SK-N-SH (cell line): ENCODE data around the gene DENND2C. TPM values are rescaled to one million over a fixed set of nuclear protein-coding genes. Genes with fewer than 3 reads are reported as not detected.

Experiments
- CTCF ChIA-PET: fragments of 300-600, 350-600 bp; formaldehyde crosslinking; extraction: SDS; loops from one replicate; lab custom pipeline; 2021; lab: Yijun Ruan, JAX
- POLR2A ChIA-PET: fragments of 350-600 bp; sonication (Branson Sonifier 250); formaldehyde crosslinking; extraction: SDS; loops from one replicate; lab custom pipeline; 2020; ENCODE audit warnings: antibody characterized with exemption, inconsistent platforms; lab: Yijun Ruan, JAX
- DNase-seq: peaks from one replicate; pipeline ENCODE4 v3.0.0; 2012
- H2AFZ ChIP-seq: fragments of 200-600 bp; sonication (generic); 2 replicates; pipeline ENCODE4 v1.8.1; 2016; ENCODE audit warnings: antibody characterized with exemption, mild to moderate bottlenecking, low read depth
- H3F3A ChIP-seq: fragments of 200-600 bp; sonication (generic); replicated peaks from 2 replicates; pipeline ENCODE3; 2016; ENCODE audit warnings: antibody characterized with exemption, mild to moderate bottlenecking; ENCODE audit not compliant: insufficient read depth
- H3K27ac ChIP-seq, 2 experiments: fragments of 200-500 bp in 1 of 2; fragments of 200-600 bp in 1 of 2; sonication (Bioruptor generic) in 1 of 2; sonication (generic), shearing (Covaris generic) in 1 of 2; 2 replicates each; pipeline versions ENCODE4 v1.5.1 to v1.6.1; 2014 to 2016; ENCODE audit warnings: low read depth in 2 of 2, inconsistent platforms in 1 of 2, low read length in 1 of 2, mild to moderate bottlenecking in 1 of 2, mixed read lengths in 1 of 2
- H3K27me3 ChIP-seq: fragments of 200-600 bp; sonication (generic), shearing (Covaris generic); 2 replicates; pipeline ENCODE4 v1.6.1; 2016; ENCODE audit warnings: mixed run types; ENCODE audit not compliant: insufficient read depth
- H3K36me3 ChIP-seq, 2 experiments: fragments of 200-500 bp in 1 of 2; fragments of 200-600 bp in 1 of 2; sonication (Bioruptor generic) in 1 of 2; sonication (generic) in 1 of 2; replicated peaks in 1 of 2; 2 replicates each; pipeline versions ENCODE3 to v1.5.1; 2014 to 2016; ENCODE audit warnings: low read length in 1 of 2, mild to moderate bottlenecking in 1 of 2; ENCODE audit not compliant: insufficient read depth in 2 of 2, control insufficient read depth in 1 of 2
- H3K4me1 ChIP-seq, 2 experiments: fragments of 200-500 bp in 1 of 2; fragments of 200-600 bp in 1 of 2; sonication (Bioruptor generic) in 1 of 2; sonication (generic), shearing (Covaris generic) in 1 of 2; 2 replicates each; pipeline versions ENCODE4 v1.5.1 to v1.6.1; 2014 to 2016; ENCODE audit warnings: low read depth in 1 of 2, low read length in 1 of 2, mixed run types in 1 of 2; ENCODE audit not compliant: insufficient read depth in 2 of 2, control insufficient read depth in 1 of 2
- H3K4me2 ChIP-seq: fragments of 200-600 bp; sonication (generic), shearing (Covaris generic); 2 replicates; pipeline ENCODE4 v1.6.1; 2017; ENCODE audit warnings: mixed run types
- H3K4me3 ChIP-seq, 2 experiments: fragments of 200-500 bp in 1 of 2; fragments of 200-600 bp in 1 of 2; sonication (Bioruptor generic) in 1 of 2; sonication (generic), shearing (Covaris generic) in 1 of 2; 2 replicates each; pipeline versions ENCODE4 v1.5.1 to v1.8.1; 2014 to 2016; ENCODE audit warnings: low read depth in 2 of 2, inconsistent platforms in 1 of 2, low read length in 1 of 2, mild to moderate bottlenecking in 1 of 2, mixed read lengths in 1 of 2, moderate library complexity in 1 of 2
- H3K79me2 ChIP-seq: fragments of 200-600 bp; sonication (generic); 2 replicates; pipeline ENCODE4 v1.8.1; 2017; ENCODE audit warnings: mild to moderate bottlenecking; ENCODE audit not compliant: insufficient read depth
- H3K9ac ChIP-seq: fragments of 200-600 bp; sonication (generic); 2 replicates; pipeline ENCODE4 v1.6.1; 2017; ENCODE audit warnings: mixed run types
- H3K9me2 ChIP-seq: fragments of 200-600 bp; sonication (generic); 2 replicates; pipeline ENCODE4 v1.6.1; 2017; ENCODE audit warnings: mixed run types
- H3K9me3 ChIP-seq: fragments of 200-600 bp; sonication (generic); 2 replicates; pipeline ENCODE4 v1.6.1; 2017; ENCODE audit warnings: mixed run types, mild to moderate bottlenecking, moderate library complexity
- H4K20me1 ChIP-seq: fragments of 200-600 bp; sonication (generic); 2 replicates; pipeline ENCODE4 v1.6.1; 2017; ENCODE audit warnings: mild to moderate bottlenecking, mixed run types; ENCODE audit not compliant: insufficient read depth
- CHD2 ChIP-seq: fragments of 150-350 bp; IDR thresholded peaks from 2 replicates; pipeline ENCODE4 v1.6.1; 2018; ENCODE audit warnings: low read length; ENCODE audit not compliant: partially characterized antibody
- CTCF ChIP-seq: fragments of 200-600 bp; sonication (generic); IDR thresholded peaks from 2 replicates; pipeline ENCODE4 v1.6.1; 2017; ENCODE audit warnings: antibody characterized with exemption, mild to moderate bottlenecking, moderate library complexity
- ELF1 ChIP-seq: IDR thresholded peaks from 2 replicates; pipeline ENCODE4 v1.4.0; 2012
- GABPA ChIP-seq: IDR thresholded peaks from 2 replicates; pipeline ENCODE4 v1.4.0; 2012; ENCODE audit warnings: low read depth, mild to moderate bottlenecking
- JUND ChIP-seq: IDR thresholded peaks from 2 replicates; pipeline ENCODE4 v1.4.0; 2012
- PBX3 ChIP-seq: IDR thresholded peaks from 2 replicates; pipeline ENCODE4; 2012
- RAD21 ChIP-seq: IDR thresholded peaks from 2 replicates; pipeline ENCODE4 v1.6.1; 2012; ENCODE audit warnings: mild to moderate bottlenecking, low read length
- RXRA ChIP-seq: IDR thresholded peaks from 2 replicates; pipeline ENCODE4 v1.4.0; 2012; ENCODE audit warnings: low read depth, mild to moderate bottlenecking, borderline replicate concordance
- SMC3 ChIP-seq: IDR thresholded peaks from 2 replicates; pipeline ENCODE4 v1.6.1; 2012; ENCODE audit warnings: low read depth, low read length, improper control_type of control experiment
- YY1 ChIP-seq: IDR thresholded peaks from 2 replicates; pipeline ENCODE4 v1.4.0; 2012; ENCODE audit warnings: low read depth, mild to moderate bottlenecking
- ZBTB33 ChIP-seq: IDR thresholded peaks from 2 replicates; pipeline ENCODE4 v1.4.0; 2012; ENCODE audit warnings: low read depth, borderline replicate concordance
- WGBS: methylation state at CpG from one replicate; pipeline ENCODE4 v1.1.6; 2017; ENCODE audit warnings: low lambda C conversion rate; 5-methylcytosine and 5-hydroxymethylcytosine counted together
- polyA plus RNA-seq, 3 experiments: library from polyadenylated mRNA; depleted of rRNA; stranded (reverse); fragments of >200 nt; gene quantifications; 2 replicates each; pipeline ENCODE4 v1.2.3, GENCODE V29; 2012

Gene DENND2C
- polyA plus RNA-seq, 1 of the 3 experiments (the other 2 are of a cell fraction) = 0.03 TPM

- H2AFZ ChIP-seq = no peak overlapping the region
- no peak overlapping the region for H3K27ac ChIP-seq
- POLR2A ChIA-PET = no interaction called here
- no peak overlapping the region for H3K9ac ChIP-seq
- 0 out of 4 replicates have a peak overlapping the region, but pooled peaks of 1 of the 2 experiments have one; percentile 10 for H3K4me3 ChIP-seq
- peaks cover 0 to 9% of the 10 kb centered on the region in 2 experiments; a peak in 1 of 4 replicates for H3K4me1 ChIP-seq
- no peaks in the 10 kb centered on the region for H3K79me2 ChIP-seq
- no peaks in the 10 kb centered on the region for H3K36me3 ChIP-seq
- H3F3A ChIP-seq = no peaks in the 10 kb centered on the region
- H3K4me2 ChIP-seq = no peak overlapping the region
- no peaks in the 10 kb centered on the region for H3K9me2 ChIP-seq
- DNase-seq = peak; percentile 29
- no peaks in the 10 kb centered on the region for H4K20me1 ChIP-seq
- peaks cover 17% of the 10 kb centered on the region for H3K27me3 ChIP-seq
- H3K9me3 ChIP-seq = no peaks in the 10 kb centered on the region
- TF ChIP-seq GABPA (no peak), JUND (no peak), SMC3 (0 out of 2 replicates have a peak, but pooled peaks have one; percentile 18), RAD21 (peak; percentile 51), CTCF (peak; percentile 60), YY1 (no peak), ELF1 (no peak)
- CTCF ChIA-PET = interaction anchor here (0.6 to 1.5 kb wide), 10 partner anchors 15 to 694 kb away, joined by 3 to 11 read pairs (median 4); no protein-coding TSS in a partner anchor
- WGBS = 50% methylated on average over 9 of the region's 9 CpGs
Observed at GRCh38 chr1:114671011-114671938, 1.4 kb upstream of the DENND2C start.

GRCh38 chr1:114670083-114671010 is 498 bp upstream of the DENND2C start:
- Histone ChIP-seq H3K4me1 (peaks cover 0 to 9% of the 10 kb centered on the region in 2 experiments; a peak in 1 of 4 replicates), H3K79me2 (no peaks in the 10 kb centered on the region), H3K27me3 (peaks cover 8% of the 10 kb centered on the region; the same call in 1 of the 2 replicates), H3K36me3 (no peaks in the 10 kb centered on the region), H4K20me1 (no peaks in the 10 kb centered on the region), H3K4me2 (peak overlapping the region; percentile 85), H3K27ac (no peak overlapping the region), H2AFZ (peak overlapping the region; percentile 92; the same call in 1 of the 2 replicates), H3F3A (no peaks in the 10 kb centered on the region), H3K9me2 (no peaks in the 10 kb centered on the region), H3K9me3 (no peaks in the 10 kb centered on the region), H3K4me3 (peak overlapping the region; percentile 58 to 80), H3K9ac (no peak overlapping the region)
- POLR2A ChIA-PET = no interaction called here
- WGBS = 40% methylated on average over 23 of the region's 45 CpGs
- peak; percentile 95 for DNase-seq
- CTCF ChIA-PET = interaction anchor here (0.6 to 2.5 kb wide), 10 partner anchors 10 to 693 kb away, joined by 3 to 16 read pairs (median 3); no protein-coding TSS in a partner anchor
- TF ChIP-seq CHD2 (no peak), PBX3 (peak; percentile 90), GABPA (no peak), RXRA (no peak), ZBTB33 (no peak)
